Measurements from ENCODE around the gene PRPF38B. TPM values are rescaled to one million over a fixed set of nuclear protein-coding genes. Genes with fewer than 3 reads are reported as not detected.

The PRPF38B gene
- total and polyA plus RNA-seq, 2 of the 8 experiments (the other 6 are each of a cell fraction or from before 2014, with no cell fraction given) = 16.6 to 50.6 TPM

- Histone ChIP-seq H3K79me2 (ENCODE audit: control insufficient read depth in 1 of 2, insufficient read depth in 2 of 2, low read length in 2 of 2) (no peaks in the 10 kb centered on the region), H2BK15ac (ENCODE audit: low read length) (no peak overlapping the region), H4K20me1 (replicated peaks in 1 of 2; ENCODE audit: control insufficient read depth in 1 of 2, insufficient read depth in 2 of 2, low read length in 2 of 2) (no peaks in the 10 kb centered on the region), H3K27ac (ENCODE audit: low read depth, low read length) (no peak overlapping the region), H3K4ac (replicated peaks; ENCODE audit: insufficient read length, low read depth, low read length) (no peak overlapping the region), H3K56ac (replicated peaks; ENCODE audit: insufficient read length, low read depth, low read length) (no peak overlapping the region), H3K14ac (ENCODE audit: insufficient read length) (no peak overlapping the region), H4K5ac (ENCODE audit: insufficient read length, low read depth, low read length) (no peak overlapping the region), H2BK120ac (replicated peaks; ENCODE audit: low read depth, low read length) (no peak overlapping the region), H3K9me3 (ENCODE audit: insufficient read depth in 2 of 2, low read depth in 1 of 2, low read length in 1 of 2) (peaks cover 0 to 5% of the 10 kb centered on the region in 2 experiments; a peak in 1 of 4 replicates), H3K4me3 (ENCODE audit: extremely low read depth in 1 of 4, insufficient read depth in 2 of 4, low read depth in 3 of 4, low read length in 4 of 4) (no peak overlapping the region), H4K8ac (ENCODE audit: extremely low read depth, insufficient read depth, low read length) (no peak overlapping the region), H2BK20ac (ENCODE audit: low read length) (no peak overlapping the region), H3K79me1 (ENCODE audit: low read depth, low read length) (no peaks in the 10 kb centered on the region), H2BK12ac (ENCODE audit: low read depth, low read length) (no peak overlapping the region), H3K36me3 (ENCODE audit: control insufficient read depth in 2 of 4, insufficient read depth in 4 of 4, low read length in 3 of 4) (no peaks in the 10 kb centered on the region), H2AFZ (ENCODE audit: low read length) (no peak overlapping the region), H2BK5ac (ENCODE audit: low read depth, low read length) (no peak overlapping the region), H3K23ac (ENCODE audit: insufficient read length) (no peak overlapping the region), H3K27me3 (replicated peaks in 1 of 4; ENCODE audit: control insufficient read depth in 3 of 4, extremely low read depth in 1 of 4, insufficient read depth in 3 of 4, low read length in 3 of 4) (peaks cover 0 to 12% (median 7%) of the 10 kb centered on the region in 4 experiments; a peak in 4 of 7 replicates), H3K9ac (replicated peaks in 1 of 4; ENCODE audit: extremely low read depth in 1 of 4, low read depth in 3 of 4, low read length in 3 of 4) (no peak overlapping the region), H3K23me2 (ENCODE audit: low read depth, low read length) (peaks cover 4% of the 10 kb centered on the region; the same call in 1 of the 2 replicates), H2AK5ac (ENCODE audit: low read depth, low read length) (no peak overlapping the region), H3K4me1 (replicated peaks in 1 of 4; ENCODE audit: control insufficient read depth in 3 of 4, insufficient read depth in 4 of 4, low read length in 3 of 4) (peaks cover 0 to 4% (median 0%) of the 10 kb centered on the region in 4 experiments; a peak in 1 of 7 replicates), H4K91ac (replicated peaks; ENCODE audit: insufficient read length, low read length) (no peak overlapping the region), H3K4me2 (ENCODE audit: insufficient read depth in 1 of 2, low read depth in 2 of 2, low read length in 2 of 2) (no peak overlapping the region), H3K18ac (ENCODE audit: extremely low read depth, low read length) (no peak overlapping the region)
- POLR2A ChIA-PET (ENCODE audit: partially characterized antibody) = interaction anchor here (1.2 kb wide), 1 partner anchor 18 kb away, joined by 3 read pairs; no protein-coding TSS in a partner anchor
- 84% methylated on average over 2 of the region's 2 CpGs; no CpG with 5 or more reads in 1 of the 2 experiments for WGBS, 2 experiments (ENCODE audit: extremely low coverage in 1 of 2, insufficient coverage in 1 of 2, insufficient read length in 1 of 2, insufficient replicate concordance in 2 of 2, low coverage in 1 of 2, low lambda C conversion rate in 2 of 2, missing lambda C conversion rate in 1 of 2)
- no peak for TF ChIP-seq BRCA1 (IDR thresholded peaks at IDR 0.05; ENCODE audit: low read depth, low read length)
- TF ChIP-seq, protein P1, sequence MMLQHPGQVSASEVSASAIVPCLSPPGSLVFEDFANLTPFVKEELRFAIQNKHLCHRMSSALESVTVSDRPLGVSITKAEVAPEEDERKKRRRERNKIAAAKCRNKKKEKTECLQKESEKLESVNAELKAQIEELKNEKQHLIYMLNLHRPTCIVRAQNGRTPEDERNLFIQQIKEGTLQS (IDR thresholded peaks at IDR 0.05; ENCODE audit: insufficient read depth, low read depth, low read length) = no peak
- DNase-seq (ENCODE audit: low read depth in 1 of 2, low spot score in 2 of 2) (no peak), FAIRE-seq (no peak)
- CTCF ChIA-PET (ENCODE audit: partially characterized antibody) = no interaction called here
Observed at GRCh38 chr1:108665067-108665466, 27.0 kb upstream of the PRPF38B start.

Data from H1 (cell line).